SJCRH30 (cell line): ENCODE results near the gene AKR7A2. TPM values are rescaled to one million over a fixed set of nuclear protein-coding genes. Genes with fewer than 3 reads are reported as not detected.
"Not testable (repeated sequence)": the region's sequence is repeated elsewhere in the genome, so short reads cannot be mapped to it uniquely, and the experiment has no call there.

ENCODE experiments used
- DNase-seq, 2 experiments: peaks; one replicate each; pipeline ENCODE4 v3.0.0-alpha.2; 2015 to 2020
- H3K27ac ChIP-seq: fragments of 250-450 bp; sonication (Bioruptor Pico); 2 replicates; pipeline ENCODE4 v1.5.1; 2020; ENCODE audit warnings: mild to moderate bottlenecking, moderate library complexity
- H3K27me3 ChIP-seq: fragments of 250-450 bp; sonication (Bioruptor Pico); 2 replicates; pipeline ENCODE4 v1.5.1; 2020; ENCODE audit warnings: mild to moderate bottlenecking, moderate library complexity
- H3K36me3 ChIP-seq: fragments of 250-450 bp; sonication (Bioruptor Pico); 2 replicates; pipeline ENCODE4 v1.5.1; 2020; ENCODE audit warnings: mild to moderate bottlenecking, moderate library complexity
- H3K4me1 ChIP-seq: fragments of 250-450 bp; sonication (Bioruptor Pico); 2 replicates; pipeline ENCODE4 v1.5.1; 2020; ENCODE audit warnings: mild to moderate bottlenecking, moderate library complexity
- H3K4me3 ChIP-seq: fragments of 250-450 bp; sonication (Bioruptor Pico); 2 replicates; pipeline ENCODE4 v1.5.1; 2020; ENCODE audit warnings: mild to moderate bottlenecking, moderate library complexity
- H3K9me3 ChIP-seq: fragments of 250-450 bp; sonication (Bioruptor Pico); replicated peaks from 2 replicates; pipeline ENCODE4 v1.5.1; 2020; ENCODE audit warnings: mild to moderate bottlenecking, moderate library complexity
- total RNA-seq: library from RNA; depleted of rRNA; stranded (reverse); fragments of >200 nt; shearing (Covaris generic); gene quantifications from 2 replicates; pipeline ENCODE4 v1.2.3, GENCODE V29; 2014

AKR7A2 gene
- total RNA-seq, 1 experiment from 2014 or later = 64.0 TPM

DNA sequence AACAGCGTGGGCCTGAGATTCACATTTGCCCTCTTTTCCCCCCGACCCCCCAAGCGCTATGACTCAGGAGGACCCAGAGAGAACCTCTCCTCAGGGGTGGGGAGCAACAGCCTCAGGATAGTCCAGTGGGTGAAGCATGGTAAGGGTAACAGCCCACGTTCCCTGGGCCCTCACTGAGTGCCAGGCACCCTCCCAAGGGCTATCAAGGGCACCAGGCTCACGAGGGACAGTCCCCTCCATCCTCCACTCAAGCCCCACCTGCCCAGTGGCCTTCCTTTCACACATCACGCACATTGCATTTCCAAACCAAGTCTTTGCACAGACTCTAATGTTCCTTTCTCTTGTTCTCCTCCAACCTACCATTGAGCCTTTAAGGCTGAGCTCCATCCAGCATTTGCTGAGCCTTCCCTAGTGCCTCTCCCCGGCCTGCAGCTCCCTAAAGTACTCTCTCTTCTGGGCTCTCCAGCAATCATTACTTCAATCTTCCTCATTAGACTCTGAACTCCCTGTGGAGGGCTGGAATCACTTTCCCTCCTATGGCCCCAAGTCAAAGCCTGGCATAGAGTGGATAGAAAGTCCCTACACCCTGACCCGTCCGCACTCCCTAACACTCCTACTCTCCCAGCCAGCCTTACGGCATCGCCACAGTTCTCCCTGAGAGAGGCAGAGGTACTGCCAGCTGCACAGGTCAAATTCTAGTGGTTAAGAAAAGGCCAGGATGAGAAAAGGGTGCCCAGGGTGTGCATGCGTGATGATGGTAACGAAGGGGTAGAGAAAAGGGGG lies 1.0 kb downstream of the AKR7A2 start:
- Histone ChIP-seq H3K27ac (peak overlapping the region; percentile 51; the same call in 1 of the 2 replicates), H3K4me3 (peak overlapping the region; percentile 92), H3K9me3 (no peaks in the 10 kb centered on the region), H3K4me1 (peaks cover 5% of the 10 kb centered on the region; the same call in 1 of the 2 replicates), H3K36me3 (peaks cover 17% of the 10 kb centered on the region), H3K27me3 (no peaks in the 10 kb centered on the region)
- DNase-seq = peak in 1 of 2 experiments; percentile 33

DNA sequence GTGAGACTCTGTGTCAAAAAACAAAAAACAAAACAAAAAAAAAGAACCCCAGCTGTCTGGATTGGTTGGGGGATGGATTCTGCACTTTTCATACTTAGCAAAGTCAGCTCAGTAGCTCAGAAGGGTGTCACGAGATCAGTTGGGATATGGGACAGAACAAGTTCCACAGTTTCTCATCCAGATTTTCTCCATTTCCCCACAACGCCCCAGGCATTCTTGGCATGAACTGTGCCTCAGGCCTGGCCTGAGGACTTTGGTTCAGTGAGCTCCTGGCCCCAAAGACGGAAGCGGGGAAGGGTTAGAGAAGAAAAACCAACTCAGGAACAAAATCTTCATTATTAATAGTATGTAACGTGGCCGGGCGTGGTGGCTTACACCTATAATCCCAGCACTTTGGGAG lies 1.9 kb downstream of the AKR7A2 start:
- Histone ChIP-seq H3K36me3 (peaks cover 24% of the 10 kb centered on the region), H3K4me1 (peaks cover 3% of the 10 kb centered on the region; the same call in 1 of the 2 replicates), H3K9me3 (no peaks in the 10 kb centered on the region), H3K4me3 (no peak overlapping the region), H3K27me3 (no peaks in the 10 kb centered on the region), H3K27ac (no peak overlapping the region)
- DNase-seq = no peak

DNA sequence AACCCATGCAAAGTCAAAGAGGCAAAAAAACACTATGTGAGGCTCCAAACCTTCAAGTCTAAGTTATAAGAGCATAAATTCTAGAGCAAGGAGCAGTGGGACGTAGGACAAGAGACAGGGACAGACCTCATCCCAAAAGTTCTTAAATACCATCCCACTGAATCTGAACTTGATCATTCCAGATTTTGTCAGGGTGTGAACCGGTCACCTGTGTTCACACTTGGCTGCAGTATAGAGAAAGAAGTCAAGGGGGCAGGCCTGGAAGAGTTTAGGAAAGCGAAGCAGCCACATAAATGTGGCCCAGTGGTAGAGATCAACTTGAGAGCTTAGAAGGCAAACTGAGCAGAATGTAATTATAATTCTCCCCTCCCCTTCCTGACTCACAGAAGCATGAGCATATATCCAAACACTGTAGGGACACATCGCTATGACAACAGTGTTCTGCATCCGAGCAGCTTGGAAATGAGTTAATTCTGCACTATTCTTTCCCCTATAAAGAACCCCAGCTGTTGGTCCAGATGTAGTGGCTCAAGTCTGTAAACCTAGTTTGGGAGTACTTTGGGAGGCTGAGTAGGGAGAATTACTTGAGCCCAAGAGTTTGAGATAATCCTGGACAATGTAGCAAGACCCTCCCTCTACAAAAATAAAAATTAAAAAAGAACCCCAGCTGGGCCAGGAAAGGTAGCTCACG lies 2.7 kb downstream of the AKR7A2 start:
- Histone ChIP-seq H3K27ac (no peak overlapping the region), H3K4me3 (no peak overlapping the region), H3K36me3 (peaks cover 30% of the 10 kb centered on the region), H3K27me3 (no peaks in the 10 kb centered on the region), H3K9me3 (no peaks in the 10 kb centered on the region), H3K4me1 (0 out of 2 replicates have a peak, but pooled peaks cover 3% of the 10 kb centered on the region)
- no peak for DNase-seq

DNA sequence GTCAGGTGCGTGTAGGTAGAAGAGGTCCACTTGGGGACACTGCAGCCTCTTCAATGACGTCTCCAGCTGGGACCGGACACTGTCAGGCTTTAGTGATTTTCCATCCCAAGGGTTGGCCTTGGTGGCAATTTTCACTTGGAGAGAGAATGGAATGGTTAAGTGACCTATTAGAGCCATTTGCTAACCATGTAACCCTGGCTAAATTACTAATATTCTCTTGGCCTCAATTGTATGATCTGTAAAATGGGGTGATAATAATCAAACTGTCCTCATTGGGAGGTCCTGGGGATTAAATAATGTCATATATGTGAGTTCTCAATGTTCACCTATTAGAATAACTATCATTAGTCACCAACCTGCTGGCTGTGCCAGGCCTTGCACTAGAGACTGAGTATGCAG lies 3.4 kb downstream of the AKR7A2 start:
- Histone ChIP-seq H3K4me1 (0 out of 2 replicates have a peak, but pooled peaks cover 3% of the 10 kb centered on the region), H3K9me3 (no peaks in the 10 kb centered on the region), H3K27me3 (no peaks in the 10 kb centered on the region), H3K27ac (no peak overlapping the region), H3K36me3 (peaks cover 35% of the 10 kb centered on the region), H3K4me3 (no peak overlapping the region)
- no peak for DNase-seq

DNA sequence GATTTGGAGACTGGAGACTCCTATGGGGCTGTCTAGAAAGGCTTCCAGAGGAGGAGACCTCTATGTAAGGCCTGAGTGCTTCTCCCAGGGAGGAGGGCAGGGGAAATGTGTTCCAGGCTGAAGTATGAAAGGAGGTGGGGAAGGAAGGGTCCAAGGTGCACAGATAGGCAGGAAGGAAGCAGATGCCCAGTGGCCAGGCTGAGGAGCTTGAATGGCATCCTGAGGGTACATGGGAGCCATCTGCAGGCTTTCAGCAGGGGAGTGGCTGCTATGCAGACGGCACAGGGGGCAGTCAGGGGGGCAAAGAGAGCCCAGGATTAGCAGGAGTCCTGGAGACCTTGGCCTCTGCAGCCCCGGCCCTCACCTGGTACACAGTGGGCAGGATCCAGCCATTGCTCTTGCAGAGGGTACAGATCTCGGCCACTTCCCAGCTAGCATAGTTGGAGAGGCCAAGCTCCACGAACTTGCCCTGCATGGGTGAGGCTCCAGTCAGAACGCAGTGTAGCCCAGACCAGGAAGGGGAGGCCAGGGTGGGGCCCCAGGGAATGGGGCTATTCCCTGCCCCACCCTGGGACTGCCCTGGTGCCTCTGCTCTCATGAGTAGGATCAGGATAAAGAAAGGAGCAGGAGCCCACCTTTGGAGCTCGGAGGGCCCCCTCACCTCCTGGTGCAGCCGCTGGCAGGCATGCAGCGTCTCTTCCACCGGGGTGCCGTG lies 4.0 kb downstream of the AKR7A2 start:
- Histone ChIP-seq H3K27me3 (no peaks in the 10 kb centered on the region), H3K9me3 (no peaks in the 10 kb centered on the region), H3K27ac (no peak overlapping the region), H3K4me3 (no peak overlapping the region), H3K36me3 (peaks cover 41% of the 10 kb centered on the region), H3K4me1 (no peaks in the 10 kb centered on the region)
- no peak for DNase-seq

DNA sequence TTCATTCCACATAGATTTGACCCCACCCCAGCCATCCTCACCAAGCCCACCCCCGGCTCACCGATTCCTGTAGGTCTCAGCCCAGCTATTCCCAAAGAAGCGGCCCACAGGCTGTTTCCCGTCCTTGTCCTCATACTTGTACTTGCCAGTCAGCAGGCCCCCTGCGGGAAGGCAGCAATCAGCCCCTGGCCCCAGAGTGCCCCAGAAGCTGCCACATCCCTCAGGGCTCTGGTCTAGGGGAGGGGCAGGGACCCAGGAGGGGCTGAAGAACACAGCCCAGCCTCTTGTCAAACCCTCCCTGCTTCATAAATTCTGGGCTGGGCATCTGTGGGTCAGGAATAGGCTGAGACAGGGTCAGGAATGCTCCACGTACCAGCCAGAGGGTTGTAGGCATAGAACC lies 5.0 kb downstream of the AKR7A2 start:
- H3K27me3 ChIP-seq = no peaks in the 10 kb centered on the region
- H3K36me3 ChIP-seq = peaks cover 49% of the 10 kb centered on the region
- no peaks in the 10 kb centered on the region for H3K9me3 ChIP-seq
- H3K4me3 ChIP-seq = no peak overlapping the region
- no peak overlapping the region for H3K27ac ChIP-seq
- H3K4me1 ChIP-seq = no peaks in the 10 kb centered on the region
- DNase-seq = no peak

DNA sequence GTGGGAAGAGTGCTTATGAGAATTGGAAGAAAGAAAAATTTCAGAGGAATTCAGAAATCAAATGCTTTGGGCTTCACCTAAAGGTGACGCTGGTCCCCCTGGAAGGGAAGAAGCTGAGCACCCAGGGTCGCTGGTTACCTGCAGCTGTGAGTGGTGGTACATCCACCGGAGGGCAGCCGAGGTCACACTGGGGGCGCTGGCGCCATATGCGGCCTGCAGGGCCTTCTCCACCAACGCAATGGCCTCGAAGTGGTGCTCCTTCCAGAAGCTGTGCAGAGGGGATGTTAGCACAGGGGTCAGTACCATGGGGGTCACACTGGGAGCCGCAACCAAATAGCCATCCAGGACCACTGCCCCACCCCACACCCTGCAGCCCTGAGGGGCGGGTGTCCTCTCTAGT lies 6.1 kb downstream of the AKR7A2 start:
- no peaks in the 10 kb centered on the region for H3K4me1 ChIP-seq
- no peak for DNase-seq
- H3K4me3 ChIP-seq = no peak overlapping the region
- peaks cover 49% of the 10 kb centered on the region for H3K36me3 ChIP-seq
- H3K9me3 ChIP-seq = no peaks in the 10 kb centered on the region
- H3K27ac ChIP-seq = no peak overlapping the region
- H3K27me3 ChIP-seq = no peaks in the 10 kb centered on the region

DNA sequence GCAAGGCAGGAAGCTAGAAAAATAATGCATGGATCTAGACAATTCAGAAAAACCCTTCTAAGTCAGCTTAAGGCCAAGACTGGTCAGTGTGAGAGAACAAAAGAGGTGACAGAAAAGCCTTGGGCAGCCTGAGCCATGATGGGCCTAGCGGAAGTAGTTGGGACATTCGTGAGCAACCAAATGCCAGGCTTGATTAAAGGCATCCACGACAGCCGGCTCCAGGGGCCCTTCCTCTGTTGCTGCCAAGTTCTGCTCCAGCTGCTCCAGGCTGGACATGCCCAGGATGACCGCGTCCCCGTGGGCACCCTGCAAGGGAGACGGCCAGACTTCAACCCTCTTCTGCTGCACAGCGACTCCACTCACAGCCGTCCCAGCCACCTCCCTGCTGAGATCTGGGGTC lies 7.9 kb downstream of the AKR7A2 start:
- not testable (repeated sequence) for H3K4me1 ChIP-seq, H3K4me3 ChIP-seq, DNase-seq, H3K9me3 ChIP-seq, H3K27ac ChIP-seq, H3K27me3 ChIP-seq
- H3K36me3 ChIP-seq = peaks cover 47% of the 10 kb centered on the region

DNA sequence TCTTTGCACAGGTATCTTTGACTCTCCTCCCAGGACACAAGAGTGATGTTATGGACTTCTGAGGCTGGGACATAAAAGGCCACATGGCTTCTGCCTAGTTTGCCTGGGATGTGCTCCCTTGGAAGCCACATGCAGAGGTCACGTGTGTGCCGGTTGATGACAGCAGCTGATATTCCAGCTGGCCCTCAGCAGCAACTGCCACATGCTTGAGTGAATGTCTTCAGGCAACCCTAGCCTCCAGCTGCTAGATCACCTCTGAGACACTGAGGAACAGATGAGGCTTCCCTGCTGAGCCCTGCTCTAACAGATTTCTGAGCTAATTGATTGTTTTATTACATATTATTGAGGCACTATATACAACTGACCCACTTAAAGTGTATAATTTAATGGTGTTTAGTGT lies 11.7 kb downstream of the AKR7A2 start:
- peak in 1 of 2 experiments; percentile 30 for DNase-seq
- no peak overlapping the region for H3K4me3 ChIP-seq
- peaks cover 26% of the 10 kb centered on the region for H3K36me3 ChIP-seq
- no peaks in the 10 kb centered on the region for H3K4me1 ChIP-seq
- no peaks in the 10 kb centered on the region; the same call in 1 of the 2 replicates for H3K9me3 ChIP-seq
- H3K27me3 ChIP-seq = no peaks in the 10 kb centered on the region
- H3K27ac ChIP-seq = no peak overlapping the region

DNA sequence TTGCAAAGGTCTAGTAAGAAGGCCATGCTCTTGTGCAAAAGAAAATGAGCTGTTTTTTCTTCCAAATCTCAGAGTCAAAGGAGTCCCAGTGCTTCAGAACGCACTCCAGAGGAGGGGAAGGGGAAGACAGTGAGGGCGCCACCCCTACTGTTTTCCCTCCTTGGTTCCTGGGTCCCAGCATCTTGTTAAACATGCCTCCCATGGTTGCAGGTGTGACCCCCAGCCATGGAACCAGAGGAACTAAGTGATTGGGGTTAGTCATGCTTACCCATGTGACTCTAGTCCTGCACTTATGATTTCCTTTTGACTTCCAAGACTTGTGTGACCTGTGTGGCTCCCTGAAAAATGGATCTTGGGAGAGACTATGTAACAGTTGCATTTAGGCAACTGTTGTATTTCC lies 17.3 kb downstream of the AKR7A2 start:
- no peak for DNase-seq
- Histone ChIP-seq H3K36me3 (no peaks in the 10 kb centered on the region), H3K4me3 (no peak overlapping the region), H3K27me3 (no peaks in the 10 kb centered on the region), H3K4me1 (no peaks in the 10 kb centered on the region), H3K9me3 (peaks cover 11% of the 10 kb centered on the region; the same call in 1 of the 2 replicates), H3K27ac (no peak overlapping the region)

DNA sequence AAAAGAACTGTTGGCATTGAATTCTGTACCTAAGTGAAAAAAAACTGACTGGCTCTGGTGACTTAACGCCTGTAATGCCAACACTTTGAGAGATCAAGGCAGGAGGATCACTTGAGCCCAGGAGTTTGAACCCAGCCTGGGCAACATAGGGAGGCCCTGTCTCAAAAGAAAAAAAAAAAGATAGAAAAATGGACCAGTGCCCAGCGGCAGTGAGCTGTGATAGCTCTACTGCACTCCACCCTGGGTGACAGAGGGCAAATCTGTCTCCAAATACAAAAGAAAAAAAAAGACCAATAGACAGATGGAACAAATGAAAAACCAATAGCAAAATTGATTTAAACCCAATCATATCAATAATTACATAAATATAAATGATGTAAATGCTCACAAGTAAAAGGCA lies 22.7 kb downstream of the AKR7A2 start:
- H3K27ac ChIP-seq = no peak overlapping the region
- DNase-seq = no peak
- H3K4me3 ChIP-seq = no peak overlapping the region
- peaks cover 1% of the 10 kb centered on the region; the same call in 1 of the 2 replicates for H3K9me3 ChIP-seq
- no peaks in the 10 kb centered on the region for H3K36me3 ChIP-seq
- H3K27me3 ChIP-seq = no peaks in the 10 kb centered on the region
- no peaks in the 10 kb centered on the region for H3K4me1 ChIP-seq

DNA sequence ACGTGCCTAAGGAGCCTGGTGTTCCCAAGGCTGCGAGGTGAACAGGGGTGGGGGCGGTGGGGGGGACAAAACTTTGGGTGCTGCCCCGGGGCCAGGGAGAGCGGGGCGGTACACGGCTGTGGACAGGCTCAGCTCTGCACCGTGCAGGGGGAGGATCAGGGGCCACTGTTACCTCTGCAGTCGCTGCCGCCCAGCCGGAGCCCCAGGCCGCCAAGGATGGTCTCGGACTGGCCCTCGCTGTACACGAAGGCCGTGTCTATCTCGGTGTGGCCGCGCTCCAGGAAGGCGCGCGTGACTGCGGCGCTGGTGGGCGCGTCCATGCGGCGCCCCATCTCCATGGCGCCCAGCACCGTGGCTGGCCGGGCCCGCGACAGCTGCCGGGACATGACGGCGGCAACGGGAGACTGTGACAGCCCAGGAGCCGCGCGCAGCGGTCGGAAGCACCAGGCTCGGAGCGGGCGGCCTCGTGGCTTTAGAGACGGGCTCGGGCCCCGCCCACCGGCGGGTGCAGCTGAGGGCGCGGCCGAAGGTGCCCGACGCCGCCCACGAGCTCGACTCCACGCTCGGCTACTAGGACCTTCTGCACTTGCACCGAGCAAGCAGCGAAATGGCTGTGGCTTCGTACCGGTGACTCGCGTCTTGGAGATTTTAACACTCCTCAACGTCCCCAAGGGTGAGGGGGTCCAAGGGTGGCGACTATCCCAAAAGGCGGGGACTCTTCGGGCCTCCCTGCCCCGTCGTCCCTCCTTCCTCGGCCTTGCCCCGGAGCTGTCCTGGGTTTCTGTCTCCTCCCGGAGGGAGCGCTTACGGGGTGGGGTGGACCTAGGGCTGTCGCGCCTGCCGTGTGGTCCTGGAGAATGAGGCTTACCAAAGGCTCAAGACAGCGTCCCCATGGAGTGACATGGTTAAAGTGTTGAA lies 23.4 kb downstream of the AKR7A2 start, which contains the start of gene AKR7A3:
AKR7A3 (minus strand) TSS at position 447 of the 918 bp plus-strand sequence; CDS start at position 386, 61 bp downstream.
- H3K4me3 ChIP-seq, DNase-seq, H3K36me3 ChIP-seq: not testable (repeated sequence)

DNA sequence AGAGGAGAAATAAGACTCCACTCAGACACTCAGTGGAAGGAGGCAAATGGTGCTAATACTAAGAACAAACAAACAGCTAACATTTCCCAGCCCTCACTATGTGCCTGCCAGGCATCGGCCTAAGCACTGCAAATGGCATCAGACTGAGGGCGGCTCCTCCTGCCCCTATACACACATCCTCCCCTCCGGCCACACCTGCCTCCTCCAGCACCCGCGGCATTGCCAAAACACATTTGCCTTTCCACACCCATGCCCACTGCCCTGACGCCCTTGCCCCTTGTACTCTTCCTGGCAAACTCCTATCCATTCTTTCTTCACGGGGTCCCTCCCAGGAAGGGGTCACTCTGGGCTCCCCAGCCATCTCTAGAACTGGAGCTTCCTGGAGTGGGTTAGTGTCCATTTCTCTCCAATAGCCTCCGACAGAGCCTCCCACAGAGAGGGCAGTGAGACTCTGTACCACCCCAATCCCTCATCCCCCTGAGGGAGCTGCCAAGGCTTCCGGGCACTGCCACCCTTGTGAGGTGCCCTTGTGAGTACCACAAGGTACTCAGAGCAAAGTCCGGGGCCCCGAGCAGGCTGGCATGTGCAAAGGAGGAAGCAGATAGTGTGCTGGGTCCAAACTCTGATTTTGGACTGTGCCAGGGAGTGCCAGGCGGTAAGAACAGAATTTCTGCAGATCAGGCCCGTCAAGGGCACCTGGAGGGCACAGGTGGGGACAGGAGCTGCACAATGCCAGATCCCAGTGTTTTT lies 24.3 kb downstream of the AKR7A2 start:
- no peak overlapping the region for H3K27ac ChIP-seq
- H3K36me3 ChIP-seq = no peaks in the 10 kb centered on the region
- H3K9me3 ChIP-seq = no peaks in the 10 kb centered on the region
- no peak overlapping the region for H3K4me3 ChIP-seq
- no peaks in the 10 kb centered on the region for H3K4me1 ChIP-seq
- H3K27me3 ChIP-seq = no peaks in the 10 kb centered on the region
- no peak for DNase-seq

More for the DNA sequence above, 23.4 kb downstream of the AKR7A2 start, which contains the start of gene AKR7A3:
- not testable (repeated sequence) for H3K9me3 ChIP-seq, H3K27ac ChIP-seq, H3K27me3 ChIP-seq, H3K4me1 ChIP-seq
